Stimulated activated CD4-positive, alpha-beta T cell treated with anti-CD3 and anti-CD28 coated beads, TNF-alpha, amount 100 ng/mL, for 1 hour (primary cell): Measurements from ENCODE around the gene CBARP.

Experiments used
- DNase-seq, 3 donors: peaks; one replicate each; pipeline ENCODE4 v3.0.0-alpha.2; 2020; ENCODE audit warnings: low read depth in 3 of 3, low spot score in 1 of 3

The CBARP gene

DNA sequence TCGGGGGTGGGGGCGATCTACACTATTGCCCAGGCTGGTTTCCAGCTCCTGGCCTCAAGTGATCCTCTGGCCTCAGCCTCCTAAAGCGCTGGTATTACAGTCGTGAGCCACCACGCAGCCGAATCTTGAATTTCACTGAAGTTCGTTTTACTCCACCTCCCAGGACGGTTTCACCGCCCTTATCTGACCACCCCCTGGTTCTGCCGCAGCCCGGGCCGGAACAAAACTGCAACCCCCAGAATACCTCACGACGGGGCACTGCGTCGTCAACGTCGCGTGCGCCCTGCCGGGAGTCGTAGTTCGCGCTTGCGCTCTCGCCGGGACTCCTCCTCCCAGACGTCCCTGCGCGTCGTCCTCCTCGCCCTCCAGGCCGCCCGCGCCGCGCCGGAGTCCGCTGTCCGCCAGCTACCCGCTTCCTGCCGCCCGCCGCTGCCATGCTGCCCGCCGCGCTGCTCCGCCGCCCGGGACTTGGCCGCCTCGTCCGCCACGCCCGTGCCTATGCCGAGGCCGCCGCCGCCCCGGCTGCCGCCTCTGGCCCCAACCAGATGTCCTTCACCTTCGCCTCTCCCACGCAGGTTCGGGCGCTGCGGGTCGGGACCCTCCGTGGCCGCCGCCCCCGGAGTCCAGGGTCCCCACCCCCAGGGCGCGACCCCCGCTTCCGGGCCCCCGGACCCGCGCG, 3.8 kb upstream of the CBARP start, which contains the start of gene ATP5F1D:
TSS of gene ATP5F1D (plus strand) at position 335 of the 679 bp plus-strand sequence. CDS start at position 435, 100 bp downstream.
- peak; percentile 72 to 90 (median 83) for DNase-seq

DNA sequence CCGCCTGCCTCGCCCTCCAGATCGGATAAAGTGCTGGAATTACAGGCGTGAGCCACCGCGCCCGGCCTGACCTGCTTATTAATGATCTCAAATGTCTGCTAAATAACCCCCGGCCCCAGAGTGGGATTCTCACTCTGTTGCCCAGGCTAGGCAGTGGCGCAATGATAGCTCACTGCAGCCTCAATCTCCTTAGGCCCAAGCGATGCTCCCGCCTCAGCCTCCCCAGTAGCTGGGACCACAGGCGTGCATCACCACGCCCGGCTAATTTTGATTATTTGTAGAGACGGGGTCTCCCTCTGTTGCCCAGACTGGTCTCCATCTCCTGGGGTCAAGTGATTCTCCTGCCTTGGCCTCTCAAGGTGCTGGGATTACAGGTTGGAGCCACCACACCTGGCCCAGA, 3.1 kb upstream of the CBARP start:
- DNase-seq: no peak

DNA sequence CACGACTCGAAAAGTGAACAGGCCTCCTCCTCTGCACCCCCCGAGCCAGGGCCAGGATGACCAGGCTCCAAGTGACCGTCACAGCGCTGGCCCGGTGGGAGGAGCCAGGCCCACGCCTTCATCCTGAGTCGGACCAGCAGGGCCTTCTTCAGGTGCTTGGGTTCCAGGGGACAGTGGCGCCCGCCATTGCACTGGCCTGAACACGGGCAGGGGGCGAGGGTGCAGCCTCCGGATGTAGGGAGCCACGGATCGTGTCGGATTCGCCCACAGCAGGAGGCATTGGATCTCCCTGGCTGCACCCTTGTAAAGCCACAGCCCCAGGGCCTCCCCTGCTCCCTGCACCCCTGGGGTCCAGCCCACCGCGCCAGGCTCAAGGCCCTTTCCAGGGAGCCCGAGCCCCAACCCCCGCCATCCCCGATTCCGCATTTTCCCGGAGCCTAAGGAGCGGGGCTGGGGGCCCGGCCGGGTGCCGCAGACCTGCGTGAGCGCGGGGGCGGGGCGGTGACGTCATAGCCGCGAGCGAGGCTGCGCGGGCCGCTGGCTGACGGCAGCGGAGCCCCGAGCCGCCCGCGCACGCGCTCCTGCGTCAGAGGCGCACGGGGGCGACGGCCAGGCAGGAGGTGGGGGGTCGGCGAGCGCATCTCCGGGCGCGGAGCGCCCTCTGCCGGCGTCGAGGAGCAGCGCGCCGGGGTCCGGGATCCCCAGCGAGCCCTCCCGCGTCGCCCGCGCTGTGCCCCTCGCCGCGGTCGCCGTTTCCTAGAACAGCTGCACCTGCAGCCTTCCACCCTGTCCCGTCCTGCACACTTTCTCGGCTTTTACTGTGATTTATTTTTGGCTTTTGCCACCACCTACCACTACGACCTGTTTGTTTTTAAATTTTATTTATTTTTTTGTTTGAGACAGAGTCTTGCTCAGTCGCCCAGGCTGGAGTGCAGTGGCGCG, 2.3 kb upstream of the CBARP start:
- peak; percentile 77 to 91 (median 91) for DNase-seq

DNA sequence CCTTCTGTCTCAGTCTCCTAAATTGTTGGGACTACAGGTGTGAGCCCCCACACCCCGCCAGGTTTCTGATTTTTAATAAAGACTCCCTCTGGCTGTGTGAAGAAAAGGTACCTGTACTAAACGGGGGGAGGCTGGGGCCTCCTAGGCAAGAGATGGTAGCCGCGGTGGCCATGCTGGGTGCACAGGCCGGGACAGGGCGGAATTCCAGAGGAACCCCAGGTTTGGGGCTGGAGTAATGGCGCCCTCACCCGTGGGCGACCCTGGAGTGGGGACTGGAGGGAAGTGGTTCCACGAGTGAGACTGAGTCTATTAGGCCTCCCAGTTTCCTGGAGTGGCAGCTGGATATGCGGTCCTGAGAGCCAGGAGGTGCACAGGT, 1.6 kb upstream of the CBARP start:
- no peak for DNase-seq

DNA sequence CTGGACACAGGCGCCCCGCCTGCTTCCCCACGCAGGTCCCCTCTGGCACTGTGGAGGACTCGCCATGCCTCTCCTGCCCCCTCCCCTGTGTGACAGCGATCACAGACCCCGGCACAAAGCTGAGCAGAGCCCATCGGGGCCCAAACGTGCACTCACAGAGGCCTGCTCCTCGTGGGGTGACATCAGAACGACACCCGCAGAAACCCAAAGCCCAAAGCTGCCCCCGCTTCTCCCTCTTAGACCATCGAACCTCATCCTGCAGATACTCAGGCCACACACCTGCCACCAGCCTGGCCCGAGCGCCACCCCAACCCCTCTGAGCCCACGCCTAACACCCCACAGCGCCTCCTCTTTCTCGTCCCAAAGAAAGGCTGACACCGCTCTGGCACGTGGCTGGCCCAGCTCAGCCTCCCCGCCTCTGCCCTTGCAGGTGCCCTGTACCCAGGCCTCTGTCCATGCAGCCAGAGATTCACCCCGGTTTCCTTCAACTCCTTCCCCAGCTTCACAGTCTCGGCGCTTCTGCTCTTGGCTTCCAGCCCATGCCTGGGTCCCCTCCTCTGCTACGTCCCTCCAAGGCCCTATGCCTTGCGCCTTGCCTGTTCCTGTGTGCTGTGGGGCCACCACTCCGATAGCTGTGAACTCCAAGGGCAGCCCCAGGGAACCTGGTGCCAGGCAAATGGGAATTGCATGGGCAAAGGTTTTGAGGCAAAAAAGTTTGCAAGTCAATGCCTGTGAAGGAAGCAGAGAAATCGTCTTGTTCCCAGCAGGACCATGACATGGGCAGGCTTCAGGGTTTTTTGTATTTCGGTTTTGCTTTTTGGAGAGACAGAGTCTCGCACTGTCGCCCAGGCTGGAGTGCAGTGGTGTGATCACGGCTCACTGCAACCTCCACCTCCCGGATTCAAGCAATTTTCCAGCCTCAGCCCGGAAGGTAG, 831 bp upstream of the CBARP start:
- DNase-seq: no peak

DNA sequence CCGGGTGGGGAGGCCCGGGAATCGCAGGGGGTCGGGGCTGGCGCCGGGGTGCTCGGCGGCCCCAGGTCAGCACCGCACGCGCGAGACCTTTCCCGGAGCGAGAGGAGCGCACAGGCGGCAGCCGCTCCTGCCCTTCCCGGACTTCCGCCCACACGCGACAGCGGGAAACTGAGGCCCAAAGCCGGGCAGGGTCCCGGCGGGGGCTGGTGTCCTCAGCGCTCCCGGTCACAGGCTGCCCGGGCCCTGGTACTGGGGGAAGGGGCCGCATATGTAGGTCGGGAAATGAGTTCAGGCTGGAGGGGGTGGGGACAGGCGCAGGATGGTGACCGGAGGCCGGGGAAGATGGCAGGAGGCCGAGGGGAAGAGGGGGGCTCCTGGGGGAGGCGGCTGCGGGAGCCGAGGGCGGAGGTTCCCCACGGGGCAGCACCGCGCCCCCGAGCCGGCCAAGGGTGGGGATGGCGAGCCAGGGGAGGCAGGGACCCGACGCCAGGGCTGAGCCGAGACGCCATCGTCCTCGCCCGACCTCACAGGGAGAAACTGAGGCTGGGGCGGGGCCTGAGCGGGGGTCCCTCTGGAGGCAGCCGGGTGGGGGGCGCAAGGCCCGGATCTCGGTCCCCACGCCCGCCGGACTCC, 662 bp downstream of the CBARP start:
- DNase-seq: no peak

DNA sequence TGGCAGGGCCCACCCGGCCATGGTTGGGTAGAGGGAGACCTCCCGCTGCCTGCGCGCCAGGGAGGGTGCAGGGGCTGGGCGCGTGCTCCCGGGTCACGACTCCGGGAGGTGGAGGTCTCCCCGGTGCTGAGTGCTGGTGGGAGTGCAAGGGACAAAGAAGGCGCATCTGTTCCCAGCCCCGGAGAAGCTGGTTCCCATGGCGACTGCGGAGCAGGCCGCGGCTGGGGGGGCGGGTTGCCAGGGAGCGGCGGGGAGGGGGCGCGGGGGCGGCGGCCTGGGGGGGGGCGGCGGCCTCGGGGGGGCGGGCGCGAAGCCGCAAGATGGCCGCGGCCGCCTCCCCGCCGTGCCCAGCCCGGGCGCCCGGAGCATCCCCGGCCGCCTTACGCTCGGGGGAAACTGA, 1.2 kb downstream of the CBARP start:
- no peak for DNase-seq

DNA sequence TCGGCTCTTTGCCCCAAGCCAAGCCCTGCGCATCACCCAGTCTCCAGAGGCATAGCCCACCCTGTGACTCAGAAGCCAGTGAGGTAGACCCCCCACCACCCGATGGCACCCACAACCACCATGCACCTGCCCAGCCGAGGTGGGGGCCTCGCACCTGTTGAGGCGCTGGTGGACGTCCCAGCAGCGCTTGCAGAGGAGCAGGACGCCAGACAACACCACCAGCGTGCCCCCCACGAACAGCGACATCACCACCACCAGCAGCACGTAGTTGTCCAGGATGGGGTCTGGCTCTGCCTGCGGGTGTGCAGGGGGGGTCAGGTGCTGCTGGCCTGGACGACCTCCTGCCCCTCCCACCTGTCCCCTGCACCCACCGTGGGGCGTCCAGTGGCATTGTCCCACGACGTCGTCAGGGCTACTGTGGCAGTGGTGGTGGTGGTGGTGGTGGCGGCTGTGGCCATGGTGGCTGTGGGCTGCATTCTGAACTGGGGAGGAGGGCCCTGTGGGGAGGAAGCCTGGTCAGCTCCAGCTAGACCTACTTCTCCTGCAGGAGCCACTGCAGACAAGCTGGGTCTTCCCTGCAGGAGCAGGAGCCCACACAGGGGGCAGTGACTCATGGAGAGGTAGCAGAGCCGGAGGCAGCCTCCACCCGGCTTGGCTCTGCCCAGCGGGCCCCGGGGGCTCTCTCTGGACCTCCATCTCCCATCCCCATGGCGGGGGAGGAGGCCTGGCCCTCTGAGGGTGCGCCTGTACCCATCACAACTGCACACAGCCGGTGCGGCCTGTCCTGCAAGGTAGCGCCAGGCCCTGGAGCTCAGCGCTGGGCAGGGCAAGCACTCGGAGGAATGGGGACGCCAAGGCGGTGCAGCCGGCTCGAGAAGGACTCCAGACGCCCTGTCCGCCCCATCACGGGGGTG, 1.9 kb downstream of the CBARP start:
- DNase-seq: no peak

DNA sequence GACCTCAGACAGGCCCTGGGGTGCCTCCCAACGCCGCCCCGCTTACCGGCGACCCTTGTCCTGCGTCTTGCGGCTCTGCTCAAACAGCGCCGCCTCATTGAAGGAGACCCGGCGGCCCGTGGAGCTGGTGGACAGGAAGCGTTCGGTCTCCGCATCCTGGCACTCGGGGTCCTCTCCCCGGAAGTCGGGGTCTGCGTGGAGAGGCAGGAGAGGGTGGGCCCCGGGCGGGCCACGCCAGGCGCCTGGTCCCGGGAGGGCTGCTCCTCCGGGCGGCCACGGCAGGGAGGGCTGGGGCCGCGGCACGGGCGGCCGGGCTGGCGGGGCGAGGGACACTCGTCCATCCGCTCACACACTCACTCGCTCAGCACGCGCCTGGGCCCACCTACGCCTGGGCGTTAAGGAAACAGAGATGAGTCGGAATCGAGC, 2.8 kb downstream of the CBARP start:
- DNase-seq: no peak

DNA sequence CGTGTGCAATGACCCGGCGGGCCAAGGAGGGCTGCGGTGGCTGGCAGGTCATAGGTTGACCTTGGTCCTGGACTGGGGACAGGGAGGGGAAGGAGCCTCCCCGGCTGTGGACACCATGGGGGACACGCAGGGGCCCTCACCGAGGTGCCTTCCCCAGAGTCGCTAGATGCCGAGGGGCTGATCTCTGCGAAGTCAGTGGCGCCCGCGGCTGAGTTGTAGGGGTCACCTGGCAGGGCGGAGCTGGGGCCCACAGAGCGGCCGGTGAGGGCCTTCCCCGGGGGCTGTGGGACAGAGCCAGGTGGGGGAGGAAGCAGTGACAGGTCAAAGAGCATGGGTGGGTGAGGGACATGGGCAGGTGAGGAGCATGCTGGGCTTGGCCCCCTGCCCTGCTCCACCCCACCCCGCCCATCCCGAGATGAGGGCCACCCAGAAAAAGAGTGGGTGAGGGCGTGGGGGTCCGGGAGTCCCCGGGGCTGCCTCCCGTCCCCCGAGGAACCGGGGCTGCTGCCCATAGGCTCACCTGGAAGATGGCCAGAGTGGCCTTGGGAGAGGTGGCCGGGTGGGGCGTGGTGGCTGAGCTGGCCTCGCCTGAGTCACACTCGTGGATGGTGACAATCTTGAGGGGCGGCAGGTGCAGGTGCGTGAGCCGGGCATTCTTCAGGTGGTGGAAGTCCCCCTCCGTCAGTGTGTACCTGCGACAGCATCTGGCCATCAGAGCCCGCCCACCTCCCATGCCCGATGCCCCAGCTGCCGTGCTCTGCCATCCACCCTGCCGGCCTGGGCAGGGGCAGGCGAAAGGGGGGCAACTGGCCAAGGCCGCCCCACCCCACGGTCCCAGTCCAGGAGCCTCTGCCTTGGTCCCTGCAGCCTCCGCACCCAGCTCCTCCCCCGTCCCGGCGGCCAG, 3.5 kb downstream of the CBARP start:
- DNase-seq: no peak

DNA sequence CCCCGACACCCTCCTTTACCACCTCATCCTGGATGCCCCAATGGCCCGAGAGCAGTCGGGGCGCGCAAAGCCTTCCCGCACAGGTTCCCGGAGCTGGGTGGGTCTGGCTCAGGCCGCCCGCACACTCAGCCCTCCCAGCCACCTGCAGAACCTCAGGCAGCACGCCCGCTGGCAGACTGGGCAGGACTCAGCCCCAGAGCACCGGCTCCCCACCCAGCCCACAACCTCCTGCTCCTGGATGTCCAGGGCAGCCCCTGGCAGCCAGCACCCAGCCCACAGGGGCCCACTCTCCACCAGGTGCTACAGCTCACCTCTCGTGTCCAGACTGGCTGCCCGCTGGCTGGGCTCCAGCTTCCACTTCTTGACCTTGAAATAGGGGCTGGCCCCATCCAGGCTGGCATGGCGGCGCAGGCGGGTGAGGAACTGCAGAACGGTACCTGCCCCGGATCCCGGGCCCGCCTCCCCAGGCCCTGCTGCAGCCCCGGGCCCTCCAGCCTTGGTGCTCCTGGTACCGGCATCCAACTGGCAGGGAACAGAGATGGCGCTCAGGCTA, 4.6 kb downstream of the CBARP start:
- no peak for DNase-seq

DNA sequence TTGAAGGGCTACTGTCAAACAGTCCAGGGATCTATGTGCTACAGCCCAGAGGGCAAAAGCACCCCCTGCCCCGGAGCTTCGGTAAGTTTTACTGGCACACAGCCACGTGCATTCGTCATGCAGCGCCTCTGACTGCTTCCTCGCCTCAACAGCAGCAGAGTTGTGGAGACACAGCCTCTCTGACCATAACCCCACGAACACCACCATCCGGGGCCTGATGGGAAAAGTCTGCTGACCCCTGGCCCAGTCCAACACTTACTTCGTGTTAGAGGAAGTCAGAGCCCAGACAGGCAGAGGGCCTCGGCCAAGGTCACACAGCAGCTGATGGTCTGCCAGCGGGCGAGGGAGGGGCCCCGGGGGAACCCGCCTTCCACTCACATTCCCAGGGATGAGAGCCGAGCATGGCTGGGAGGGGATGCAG, 5.1 kb downstream of the CBARP start:
- no peak for DNase-seq

DNA sequence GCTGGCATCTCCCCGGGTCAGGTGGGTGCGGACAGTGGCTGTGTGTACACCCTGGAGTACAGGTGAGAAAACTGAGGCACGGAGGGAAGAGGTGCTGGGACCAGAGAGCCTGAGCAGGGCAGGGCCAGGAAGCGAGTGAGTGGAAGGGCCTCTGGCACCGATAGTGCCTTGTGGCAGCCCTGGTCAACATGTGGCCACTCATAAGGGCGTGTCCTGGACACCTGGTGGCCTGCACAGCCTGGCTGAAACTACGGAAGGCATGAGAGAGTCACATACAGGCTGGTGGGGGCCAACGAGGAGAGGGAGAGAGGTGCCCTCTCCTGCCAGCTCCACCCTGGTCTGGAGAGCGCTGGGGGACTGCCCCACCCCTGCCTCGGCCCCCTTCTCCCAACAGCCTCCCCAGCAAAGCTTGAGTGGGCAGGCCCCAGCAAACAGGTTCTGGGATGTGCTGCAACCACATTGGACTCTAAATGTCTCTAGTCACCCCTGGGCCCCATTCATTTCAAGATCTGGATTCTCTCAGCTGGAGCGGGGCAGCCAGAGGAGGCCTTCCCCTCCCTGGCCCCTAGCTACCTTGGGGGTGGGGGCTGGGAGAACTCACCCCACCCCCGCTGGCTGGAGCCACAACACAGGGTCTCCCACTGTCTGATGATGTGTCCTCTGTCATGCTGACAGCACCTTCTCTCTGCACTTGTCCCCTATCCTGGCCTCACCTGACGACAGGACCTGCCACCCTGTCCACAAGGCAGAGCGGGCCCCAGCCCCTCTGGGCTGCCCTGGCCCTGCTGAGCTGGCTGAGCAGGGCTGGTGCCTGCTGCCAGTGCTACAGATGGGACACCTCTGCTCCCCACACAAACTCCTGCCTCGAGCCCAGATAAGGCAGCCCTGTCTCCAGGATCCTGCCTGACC, 5.8 kb downstream of the CBARP start:
- DNase-seq: no peak

DNA sequence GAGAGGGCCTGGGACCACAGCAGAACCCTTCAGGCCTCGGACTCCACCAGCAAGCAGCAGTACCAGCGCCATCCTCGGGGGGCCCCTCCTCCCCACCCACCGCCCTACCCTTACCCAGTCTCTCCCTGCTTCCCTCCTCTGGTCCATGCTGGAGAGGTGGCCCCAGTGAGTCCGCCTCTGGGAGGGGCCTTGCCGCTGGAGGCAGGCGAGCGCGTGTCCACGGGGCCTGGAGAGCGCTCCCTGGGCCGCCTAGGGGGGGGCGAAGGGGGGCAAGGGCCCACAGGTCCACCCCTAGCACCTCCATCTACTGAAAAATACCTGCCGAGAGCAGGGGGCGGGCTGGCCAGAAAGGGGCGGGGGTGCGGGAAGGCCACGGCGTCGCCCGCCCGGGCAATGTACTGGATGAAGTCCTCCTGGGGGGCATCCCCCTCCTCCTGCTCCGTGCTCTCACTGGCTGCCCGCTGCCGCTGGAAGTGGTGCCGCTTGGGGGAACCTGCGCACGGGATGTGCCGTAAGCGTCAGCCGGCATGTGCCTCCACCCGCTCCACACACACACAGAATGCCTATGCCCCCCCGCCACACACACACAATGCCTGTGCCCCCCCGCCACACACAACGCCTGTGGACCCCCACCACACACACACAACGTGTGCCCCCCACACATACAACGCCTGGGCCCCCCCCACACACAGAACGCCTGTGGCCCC, 6.9 kb downstream of the CBARP start:
- no peak for DNase-seq

DNA sequence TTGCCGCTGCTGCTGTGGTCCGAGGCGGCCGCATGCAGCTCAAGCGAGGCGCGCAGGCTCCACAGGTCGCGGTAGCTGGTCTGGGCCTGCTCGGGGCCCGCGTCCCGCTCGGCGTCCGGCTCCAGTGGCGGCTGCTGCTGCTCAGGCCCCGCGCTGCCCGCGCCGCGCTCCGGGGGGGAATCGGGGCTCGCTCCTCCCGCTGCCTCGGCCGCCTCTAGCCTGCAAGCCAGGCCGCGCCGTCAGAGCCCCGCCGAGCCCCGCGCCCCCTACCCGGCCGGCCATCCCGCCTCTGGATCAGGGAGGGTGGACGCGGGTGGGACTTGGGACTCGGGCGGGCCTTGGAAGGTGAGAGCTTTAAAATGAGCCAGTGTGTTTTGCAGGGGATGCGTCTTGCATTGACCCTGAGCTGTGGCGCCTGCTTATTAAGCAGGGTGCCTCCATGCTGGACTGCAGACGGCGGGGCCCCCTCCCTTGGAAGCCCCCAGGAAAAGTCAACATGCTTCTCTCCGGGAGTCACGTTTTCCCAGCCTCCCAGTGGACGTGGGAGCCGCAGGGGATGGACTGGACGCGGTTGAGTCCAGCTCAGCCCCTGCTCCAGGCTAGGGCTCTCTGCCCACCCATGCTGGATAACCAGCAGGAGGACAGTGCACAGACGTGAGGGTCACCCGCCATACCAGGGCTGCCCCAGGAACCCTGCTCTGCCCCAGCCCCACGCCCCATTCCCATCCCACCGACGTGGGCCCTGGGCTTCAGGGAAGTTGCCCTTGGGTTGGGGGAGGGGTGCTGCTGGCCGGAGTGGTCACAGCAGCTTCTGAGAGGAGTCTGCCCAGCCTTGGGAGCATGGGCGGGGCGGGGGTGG, 7.7 kb downstream of the CBARP start:
- DNase-seq: no peak
